MM.1S (cell line): ENCODE results near the gene RAB11A.

Experiments used
- CTCF ChIP-seq: fragments of 300-600 bp; sonication (generic); IDR thresholded peaks from 2 replicates; pipeline ENCODE4 v1.5.1; 2016; ENCODE audit warnings: antibody characterized with exemption, low read length, mixed read lengths
- EZH2phosphoT487 ChIP-seq: fragments of 300-600 bp; sonication (generic); IDR thresholded peaks from 2 replicates; pipeline ENCODE4 v1.6.1; 2018; ENCODE audit warnings: antibody characterized with exemption, low read length

- no peak for TF ChIP-seq EZH2phosphoT487
- no peak for TF ChIP-seq CTCF
Measured at GRCh38 chr15:65910341-65910740, 41.0 kb downstream of the RAB11A start.
